ENCODE measurements around the gene CDH4.

DNA sequence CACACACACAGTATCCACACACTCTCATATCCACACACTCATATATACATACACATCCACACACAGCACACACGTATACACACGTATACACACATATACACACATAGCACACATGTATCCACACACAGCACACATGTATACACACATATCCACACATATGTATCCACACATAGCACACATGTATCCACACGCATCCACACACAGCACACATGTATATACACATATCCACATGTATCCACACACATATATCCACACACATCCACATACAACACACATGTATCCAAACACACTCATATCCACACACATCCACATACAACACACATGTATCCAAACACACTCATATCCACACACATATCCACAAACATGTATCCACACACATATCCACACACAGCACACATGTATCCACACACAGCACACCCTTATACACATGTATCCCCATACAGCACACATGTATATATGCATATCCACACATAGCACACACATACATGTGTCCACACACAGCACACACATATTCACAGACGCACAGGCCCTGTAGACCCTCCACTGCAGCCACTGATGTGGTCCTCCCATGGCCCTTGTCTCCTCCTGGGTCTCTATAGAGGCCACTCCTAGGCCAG lies 172.1 kb downstream of the CDH4 start:
- TF ChIP-seq CTCF (IDR thresholded peaks at IDR 0.05) (no peak), POLR2A (IDR thresholded peaks at IDR 0.05) (no peak)

All from prostate gland (tissue), 2 donors.